Heart left ventricle (tissue), 13 donors: ENCODE data around the gene EIPR1.
"Not testable (repeated sequence)": the region's sequence is repeated elsewhere in the genome, so short reads cannot be mapped to it uniquely, and the experiment has no call there.

Source experiments
- CTCF ChIP-seq, 12 donors: fragments of 200-600 bp; sonication (generic) in 4 of 12; IDR thresholded peaks; one replicate each; pipeline versions ENCODE4 v1.5.0 to v1.8.0; 2018 to 2022; ENCODE audit warnings: antibody characterized with exemption in 12 of 12, mild to moderate bottlenecking in 5 of 12
- POLR2A ChIP-seq, 2 donors: fragments of 450-650 bp; IDR thresholded peaks; one replicate each; pipeline ENCODE4 v1.6.1; 2017; ENCODE audit warnings: antibody characterized with exemption in 2 of 2, mild to moderate bottlenecking in 2 of 2, moderate library complexity in 2 of 2
- donor health status: ischemic (EF 13 %, LVEDD 7.1; RV severe dilation, severe dysfunction).
- donor health status: DM: no; HTN: yes; CAD: no.
- donor health status: DM: no; HTN: no; CAD: no.
- donor health status: ischemic (EF 25% LVEDD 6.9; RV normal size, moderate dysfunction).
- donor health status: ischemic (EF 25% LVEDD 5.7; RV mildly dilated, moderate dysfunction).
- donor health status: ischemic (EF 35%, LVEDD 5.7; RV mildly dilated, moderate dysfunction).
- donor health status: nonischemic (EF 11% LVEDD 7.7; RV severe dilation, severe dysfunction).
- donor health status: DM: yes; HTN: yes; CAD: no.
- donor health status: PGD.
- donor health status: ischemic (EF 29% LVEDD 5.4; RV normal size, mild dysfunction).
- donor health status: nonischemic (EF 23%, LVEDD 6.1; RV moderate dilation, normal function).

- TF ChIP-seq POLR2A, CTCF (IDR thresholded peaks at IDR 0.05): not testable (repeated sequence)
Measured at GRCh38 chr2:3283876-3284656, 93.6 kb downstream of the EIPR1 start.
